ENCODE results near the gene PARVB.

DNA sequence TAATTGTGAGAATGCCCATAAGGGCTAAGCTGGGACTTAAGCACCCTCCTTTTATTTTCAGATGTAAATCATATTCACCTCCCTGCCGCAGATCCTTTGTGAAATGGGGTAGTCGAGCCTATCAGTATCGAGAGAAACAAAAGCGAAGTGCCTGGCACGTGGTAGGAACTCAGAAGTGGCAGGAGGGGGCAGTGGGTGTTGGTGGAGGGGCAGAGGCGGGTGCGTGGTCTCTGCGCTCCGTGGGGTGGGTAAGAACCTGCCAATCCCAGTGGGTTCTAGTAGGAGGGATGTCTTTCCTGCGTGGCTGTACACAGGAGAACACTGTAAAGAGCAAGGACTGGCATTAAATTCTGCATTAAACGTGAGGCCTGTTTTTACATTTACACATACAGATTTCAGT lies 21.8 kb upstream of the PARVB start:
- TF ChIP-seq POLR2A (IDR thresholded peaks at IDR 0.05; ENCODE audit: low read length) = no peak
- no peak for TF ChIP-seq GATA1 (IDR thresholded peaks at IDR 0.05; ENCODE audit: low read depth, low read length)

Data from erythroblast (primary cell).